Brain microvascular endothelial cell (primary cell): ENCODE data around the gene CBR3.
A peak's percentile ranks its signal among the peaks of the same experiment; 100 is the strongest.

Experiments used
- DNase-seq: peaks from one replicate; pipeline ENCODE4 v3.0.0-alpha.2; 2020
- H3K27ac ChIP-seq: fragments of 250-450 bp; sonication (Bioruptor Pico); 2 replicates; pipeline ENCODE4 v1.5.1; 2020; ENCODE audit warnings: mild to moderate bottlenecking, moderate library complexity
- H3K27me3 ChIP-seq: fragments of 250-450 bp; sonication (Bioruptor Pico); replicated peaks from 2 replicates; pipeline ENCODE4 v1.5.1; 2020; ENCODE audit warnings: mild to moderate bottlenecking
- H3K36me3 ChIP-seq: fragments of 250-450 bp; sonication (Bioruptor Pico); replicated peaks from 2 replicates; pipeline ENCODE4 v1.5.1; 2020; ENCODE audit warnings: mild to moderate bottlenecking
- H3K4me3 ChIP-seq: 2 replicates; pipeline ENCODE4 v1.5.1; 2011; ENCODE audit warnings: low read depth, mild to moderate bottlenecking, control low read depth, low read length, moderate library complexity
- CTCF ChIP-seq: IDR thresholded peaks from 2 replicates; pipeline ENCODE4 v1.5.1; 2011; ENCODE audit warnings: low read depth, mild to moderate bottlenecking, moderate library complexity, low read length, control low read depth, inconsistent platforms; ENCODE audit errors: missing control alignments
- in situ Hi-C: cut with HindIII; loops from 2 replicates; pipeline ENCODE4 v1.10.0; 2017; ENCODE audit warnings: low sequenced_read_pairs, low pct_ligation_motif_present

The CBR3 gene

GRCh38 chr21:36124395-36124794 is 10.5 kb upstream of the CBR3 start:
- Histone ChIP-seq H3K27me3 (no peaks in the 10 kb centered on the region), H3K4me3 (no peak overlapping the region), H3K36me3 (no peaks in the 10 kb centered on the region), H3K27ac (no peak overlapping the region)
- no peak for DNase-seq
- TF ChIP-seq CTCF, result no peak
- in situ Hi-C loops, result no loop called here

DNA sequence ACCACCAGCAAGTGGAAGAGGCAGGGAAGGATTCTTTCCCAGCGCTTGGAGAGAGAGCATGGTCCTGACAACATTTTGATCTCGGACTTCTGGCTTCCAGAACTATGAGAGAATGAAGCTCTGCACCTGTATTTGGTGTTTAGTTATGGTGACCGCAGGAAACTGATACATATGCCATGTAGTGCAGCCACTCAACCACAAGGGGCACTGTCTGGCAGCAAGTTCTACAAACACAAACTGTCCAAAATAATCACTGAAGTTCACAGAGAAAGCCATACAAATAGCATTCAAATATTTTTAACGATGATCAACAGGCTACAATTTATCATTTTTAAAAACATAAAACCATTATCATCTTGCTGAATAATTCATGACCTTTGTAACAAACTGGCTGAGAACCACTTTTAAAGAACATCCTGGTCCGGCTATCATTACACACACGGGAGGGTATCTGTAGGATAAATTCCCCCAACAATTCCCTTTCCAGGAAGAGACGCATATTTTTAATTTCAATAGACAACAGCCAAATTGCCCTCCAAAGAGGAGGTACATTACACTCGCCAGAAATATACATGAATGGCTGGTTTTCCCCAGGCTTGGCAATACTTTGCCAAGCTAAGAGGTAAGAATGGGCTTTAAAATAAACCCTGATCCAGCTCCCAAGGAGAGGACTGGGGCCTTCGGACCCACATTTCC is 9.2 kb upstream of the CBR3 start:
- in situ Hi-C loops, result no loop called here
- H3K4me3 ChIP-seq, result no peak overlapping the region
- no peaks in the 10 kb centered on the region for H3K36me3 ChIP-seq
- TF ChIP-seq CTCF, result peak; percentile 98
- no peak overlapping the region for H3K27ac ChIP-seq
- no peaks in the 10 kb centered on the region for H3K27me3 ChIP-seq
- DNase-seq, result peak; percentile 54

GRCh38 chr21:36126208-36126565 is 8.7 kb upstream of the CBR3 start:
- in situ Hi-C loops, result no loop called here

GRCh38 chr21:36126621-36127110 is 8.2 kb upstream of the CBR3 start:
- in situ Hi-C loops, result no loop called here
- Histone ChIP-seq H3K4me3 (no peak overlapping the region), H3K27me3 (no peaks in the 10 kb centered on the region), H3K36me3 (no peaks in the 10 kb centered on the region), H3K27ac (no peak overlapping the region)
- DNase-seq, result no peak
- TF ChIP-seq CTCF, result no peak

More at GRCh38 chr21:36126208-36126565, 8.7 kb upstream of the CBR3 start:
- H3K4me3 ChIP-seq, result no peak overlapping the region
- DNase-seq, result no peak
- H3K36me3 ChIP-seq, result no peaks in the 10 kb centered on the region
- no peak overlapping the region for H3K27ac ChIP-seq
- no peaks in the 10 kb centered on the region for H3K27me3 ChIP-seq
- no peak for TF ChIP-seq CTCF

- H3K27ac ChIP-seq, result no peak overlapping the region
- H3K27me3 ChIP-seq, result no peaks in the 10 kb centered on the region
- no peak overlapping the region for H3K4me3 ChIP-seq
- in situ Hi-C loops, result no loop called here
- DNase-seq, result no peak
- no peak for TF ChIP-seq CTCF
- no peaks in the 10 kb centered on the region for H3K36me3 ChIP-seq
Observed at GRCh38 chr21:36127250-36127904, 7.5 kb upstream of the CBR3 start.
